ENCODE results near the gene GOLGA6L9.
"Not testable (repeated sequence)": the region's sequence is repeated elsewhere in the genome, so short reads cannot be mapped to it uniquely, and the experiment has no call there.

Gene GOLGA6L9

DNA sequence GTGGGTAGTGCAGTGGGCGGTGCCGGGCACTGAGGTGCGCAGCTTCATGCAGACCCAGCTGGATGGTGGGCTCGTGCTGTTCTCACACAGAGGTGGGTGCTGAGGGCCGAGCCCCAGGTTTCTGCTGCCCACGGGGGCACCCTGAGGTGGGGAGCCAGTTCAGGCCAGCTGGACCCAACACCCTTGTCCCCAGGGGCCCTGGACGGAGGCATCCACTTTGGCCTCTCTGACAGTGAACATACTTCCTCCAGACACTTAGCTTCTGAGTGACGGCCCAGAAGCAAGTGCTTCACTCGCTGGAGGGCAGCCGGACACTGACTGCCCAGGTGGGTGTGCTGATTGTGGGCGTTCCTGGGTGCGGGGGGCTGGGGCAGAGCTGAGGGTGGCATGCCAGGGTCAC, 39.8 kb downstream of the GOLGA6L9 start:
- DNase-seq = not testable (repeated sequence)

DNA sequence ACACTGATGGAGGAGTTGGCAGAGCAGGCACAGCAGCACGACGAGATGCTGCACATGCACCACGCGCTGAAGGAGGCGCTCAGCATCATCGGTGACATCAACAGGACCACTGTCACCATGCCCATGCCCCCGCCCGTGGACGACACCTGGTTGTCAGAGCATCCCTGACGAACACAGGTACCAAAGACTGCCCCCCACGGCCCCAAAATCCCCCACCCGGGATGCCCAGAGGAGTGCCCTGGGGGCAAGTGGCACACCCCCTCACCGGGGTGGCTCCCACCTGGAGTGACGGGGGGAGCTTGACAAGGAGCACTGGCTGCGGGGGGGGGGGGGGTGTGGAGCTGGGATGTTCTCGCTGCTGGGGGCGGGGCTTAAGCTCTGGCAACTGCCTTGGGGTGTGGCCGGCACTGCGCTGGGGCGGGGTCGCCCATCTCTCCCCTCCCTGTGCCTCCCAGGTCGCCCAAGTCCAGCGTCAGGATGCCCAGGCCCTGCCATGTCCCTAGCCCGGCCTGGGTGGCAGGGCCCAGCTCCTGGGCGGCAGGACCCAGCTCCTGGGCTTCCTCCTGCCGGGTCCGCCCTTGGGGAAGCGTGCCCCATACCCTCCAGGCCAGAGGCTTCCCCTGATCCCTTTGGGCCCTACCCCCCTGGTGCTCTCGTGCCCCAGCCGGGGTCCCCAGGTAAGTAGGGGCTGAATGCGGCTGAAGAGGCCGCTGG, 42.8 kb downstream of the GOLGA6L9 start:
- DNase-seq = not testable (repeated sequence)

DNA sequence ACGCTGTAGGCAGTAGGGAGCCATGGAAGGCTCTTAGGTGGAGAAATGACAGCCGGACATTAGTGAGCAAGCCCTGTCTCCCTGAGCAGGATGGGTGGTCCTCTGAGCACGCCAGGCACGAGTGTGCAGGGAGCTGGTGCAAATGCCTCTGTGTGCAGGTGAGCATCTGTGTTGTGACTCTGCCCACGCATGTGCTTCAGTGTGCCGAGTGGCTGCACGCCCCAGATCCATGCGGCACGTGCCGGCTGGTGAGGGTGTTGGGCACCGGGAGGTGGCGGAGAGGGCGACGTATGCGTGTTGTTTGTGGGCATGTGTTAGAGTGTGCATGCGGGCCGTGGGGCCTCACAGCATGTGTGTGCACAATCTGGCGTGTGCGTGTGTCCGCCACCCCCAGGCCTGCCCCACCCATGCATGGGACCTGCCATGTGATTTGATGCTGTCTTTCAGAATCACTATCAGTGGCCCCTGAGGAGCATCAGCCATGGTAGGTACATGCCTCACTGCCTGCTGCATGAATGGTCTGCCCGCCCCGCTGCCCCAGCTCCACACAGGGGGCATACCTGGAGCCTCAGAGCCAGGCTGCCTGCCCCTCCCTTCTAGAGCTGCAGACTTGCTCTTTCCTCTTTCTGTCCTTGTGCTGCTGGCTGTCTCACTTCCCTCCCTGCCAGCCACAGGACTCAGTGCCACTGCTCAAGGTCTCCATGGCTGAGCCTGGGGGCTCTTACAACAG, 45.1 kb downstream of the GOLGA6L9 start:
- DNase-seq = not testable (repeated sequence)

GRCh38 chr15:82475345-82475967, 45.8 kb downstream of the GOLGA6L9 start:
- not testable (repeated sequence) for DNase-seq

DNA sequence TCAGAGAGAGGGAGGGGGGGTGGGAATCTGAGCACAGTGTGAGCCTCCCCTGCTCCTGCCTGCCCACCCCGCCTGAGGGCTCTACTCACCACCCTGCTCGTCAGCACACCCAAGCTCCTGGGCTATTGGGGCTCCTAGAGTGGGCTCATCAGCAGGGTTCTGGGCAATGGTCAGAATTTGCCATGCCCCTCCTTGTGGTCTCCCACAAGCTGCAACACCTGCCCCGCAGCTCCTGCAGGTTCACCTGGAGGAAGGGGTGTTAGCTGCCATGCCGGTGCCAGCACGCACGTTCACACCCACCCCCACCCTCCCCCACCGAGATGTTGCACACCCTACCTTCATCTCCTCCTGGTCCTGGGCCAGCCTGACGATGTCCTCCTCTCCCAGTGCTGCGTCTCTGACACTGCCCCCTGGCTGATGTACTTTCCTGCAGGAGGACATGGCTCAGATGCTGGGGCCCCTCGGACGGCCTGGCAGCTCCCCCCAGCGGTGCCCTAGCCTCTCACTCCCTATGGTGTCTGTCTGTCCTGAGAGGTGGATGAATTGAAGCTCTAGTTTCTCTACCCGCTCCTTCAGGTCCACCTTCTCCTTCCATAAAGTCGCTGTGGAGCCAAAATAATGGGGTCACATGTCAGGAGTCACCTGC, 47.2 kb downstream of the GOLGA6L9 start:
- not testable (repeated sequence) for DNase-seq

- DNase-seq = not testable (repeated sequence)
These were observed 47.9 kb downstream of the GOLGA6L9 start for GRCh38 chr15:82477343-82478057.
